LoVo (cell line): ENCODE results near the gene EVA1A.

Experiments
- DNase-seq: peaks from one replicate; pipeline ENCODE4 v3.0.0-alpha.2; 2016; ENCODE audit warnings: low spot score

Gene EVA1A

DNA sequence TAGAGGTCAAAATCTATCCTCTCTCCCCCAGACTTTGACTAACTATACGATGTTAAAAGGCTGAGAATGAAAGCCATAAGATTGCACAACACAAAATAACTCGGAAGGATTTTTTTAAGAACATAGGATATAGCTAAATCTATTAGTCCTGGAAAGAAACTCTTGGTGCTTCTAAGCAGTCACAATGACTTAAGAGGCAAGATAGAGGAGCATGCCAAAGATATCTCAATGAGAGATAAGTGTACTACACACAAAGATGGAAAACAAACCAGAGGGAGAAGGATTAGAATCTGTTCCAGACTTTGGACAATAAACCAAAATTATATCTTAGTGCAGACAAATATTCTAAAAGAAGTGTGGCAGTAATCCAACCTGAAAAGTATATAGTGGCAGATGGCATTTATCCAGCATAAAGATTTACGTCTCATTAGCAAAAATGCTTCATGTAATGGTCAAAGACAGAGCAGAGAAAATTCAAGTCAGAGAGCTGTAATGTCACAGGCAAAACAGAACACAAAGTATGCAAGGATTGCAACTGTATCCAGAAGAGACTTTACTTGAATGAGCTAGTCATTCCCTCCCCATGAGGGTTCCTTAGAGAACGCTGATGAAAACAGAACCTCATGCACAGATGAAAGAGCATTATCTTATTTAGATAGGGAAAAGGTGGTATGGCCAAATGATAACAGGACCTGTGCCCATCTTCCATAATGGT, 28.8 kb upstream of the EVA1A start:
- DNase-seq = no peak

GRCh38 chr2:75587954-75588587, 27.3 kb upstream of the EVA1A start:
- DNase-seq = no peak

DNA sequence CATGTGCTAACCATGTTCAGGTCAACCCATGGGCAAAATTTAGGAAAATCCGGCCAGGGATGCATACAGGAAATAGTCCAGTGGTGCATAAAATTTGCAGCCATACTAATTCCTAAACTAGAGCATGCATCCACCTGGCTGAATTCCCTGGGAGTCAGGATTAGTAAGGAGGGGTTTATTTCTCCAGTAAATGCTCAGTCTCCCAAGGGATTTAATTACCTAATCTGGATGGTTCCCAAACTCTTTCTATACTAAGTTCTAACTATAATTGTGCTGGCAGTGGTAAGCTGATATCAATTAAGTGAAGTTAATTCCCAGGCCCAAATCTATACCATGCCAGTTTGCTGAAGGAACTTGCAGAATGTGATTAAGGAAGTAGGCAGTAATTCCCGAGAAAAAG, 26.2 kb upstream of the EVA1A start:
- no peak for DNase-seq

DNA sequence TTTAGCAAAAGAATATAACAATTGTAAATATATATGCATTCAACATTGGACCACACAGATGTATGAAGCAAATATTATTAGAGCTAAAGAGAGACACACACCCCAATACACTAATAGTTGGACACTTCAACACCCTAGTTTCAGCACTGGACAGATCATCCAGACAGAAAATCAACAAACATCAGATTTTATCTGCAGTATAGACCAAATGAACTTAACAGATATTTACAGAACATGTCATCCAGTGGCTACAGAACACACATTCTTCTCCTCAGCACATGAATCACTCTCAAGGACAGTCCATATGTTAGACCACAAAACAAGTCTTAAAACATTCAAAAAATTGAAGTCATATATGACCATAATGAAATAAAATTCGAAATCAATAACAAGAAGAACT, 22.1 kb upstream of the EVA1A start:
- DNase-seq = no peak

DNA sequence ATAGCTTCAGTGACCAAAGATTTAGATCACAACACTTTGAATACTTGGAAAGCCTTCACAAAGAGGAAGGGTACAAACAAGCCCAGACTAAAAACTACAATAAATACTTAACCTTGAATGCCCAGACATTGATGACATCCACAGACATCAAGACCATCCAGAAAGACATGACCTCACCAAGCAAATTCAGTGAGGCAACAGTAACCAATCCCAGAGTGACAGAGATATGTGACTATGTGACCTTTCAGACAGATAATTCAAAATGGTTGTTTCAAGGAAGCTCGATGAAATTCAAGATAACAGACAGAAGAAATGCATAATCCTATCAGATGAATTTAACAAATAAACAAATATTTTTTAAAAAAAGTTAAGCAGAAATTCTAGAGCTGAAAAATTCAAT, 19.9 kb upstream of the EVA1A start:
- DNase-seq = no peak

GRCh38 chr2:75580156-75580555, 19.4 kb upstream of the EVA1A start:
- DNase-seq = no peak

GRCh38 chr2:75579186-75579585, 18.4 kb upstream of the EVA1A start:
- DNase-seq = no peak

- DNase-seq = no peak
Observed at GRCh38 chr2:75577280-75577679, 16.5 kb upstream of the EVA1A start.

DNA sequence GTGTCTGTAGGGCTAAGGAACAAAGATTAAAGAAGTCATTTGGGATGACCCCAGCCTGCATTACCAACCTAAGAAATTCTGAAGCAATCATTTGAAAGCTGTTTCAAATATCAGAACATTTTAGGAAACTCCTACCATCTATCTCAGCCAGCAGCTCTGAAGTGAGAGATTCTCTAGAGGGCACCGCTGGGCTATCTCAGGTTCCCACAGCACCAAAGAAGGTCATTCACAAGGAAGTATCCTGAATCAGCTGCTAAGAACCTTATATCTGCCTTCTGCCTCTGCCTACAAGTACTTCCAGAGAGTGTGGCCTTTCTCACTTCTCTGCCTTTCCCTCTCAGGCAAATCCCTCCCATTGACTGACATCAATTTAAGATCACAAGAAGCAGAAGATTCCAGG, 13.4 kb upstream of the EVA1A start:
- no peak for DNase-seq

DNA sequence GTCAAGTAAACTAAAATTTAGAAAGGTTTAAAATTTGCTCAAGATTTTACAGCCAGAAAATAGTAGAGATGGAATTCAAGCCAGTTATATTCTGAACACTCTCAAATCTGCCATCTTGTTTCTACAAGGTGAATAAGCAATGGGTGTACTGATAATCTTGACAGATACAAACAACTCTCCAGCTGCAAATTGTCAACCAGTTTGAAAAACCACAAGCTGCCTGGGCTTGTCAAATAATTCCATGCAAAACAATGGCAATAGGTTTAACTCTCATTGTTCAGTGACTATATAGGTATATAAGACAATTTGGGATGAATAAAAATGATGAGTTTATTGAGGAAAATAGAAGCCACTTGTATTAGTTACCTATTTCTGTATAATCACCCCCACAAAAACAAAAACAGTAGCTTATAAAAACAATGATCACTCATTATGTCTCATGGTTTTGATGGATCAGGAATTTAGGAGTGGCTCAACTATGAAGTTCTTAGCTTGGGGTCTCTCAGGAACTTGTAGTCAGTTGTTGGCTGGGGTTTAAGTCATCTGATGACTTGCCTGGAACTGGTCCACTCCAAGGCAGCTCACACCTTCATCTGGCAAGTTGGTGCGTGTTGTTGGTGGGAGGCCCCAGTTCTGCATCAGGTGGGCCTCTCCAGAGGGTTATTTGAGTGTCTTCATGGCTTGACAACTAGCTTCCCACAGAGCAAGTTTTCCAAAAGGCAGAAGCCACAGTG, 12.6 kb upstream of the EVA1A start:
- no peak for DNase-seq

DNA sequence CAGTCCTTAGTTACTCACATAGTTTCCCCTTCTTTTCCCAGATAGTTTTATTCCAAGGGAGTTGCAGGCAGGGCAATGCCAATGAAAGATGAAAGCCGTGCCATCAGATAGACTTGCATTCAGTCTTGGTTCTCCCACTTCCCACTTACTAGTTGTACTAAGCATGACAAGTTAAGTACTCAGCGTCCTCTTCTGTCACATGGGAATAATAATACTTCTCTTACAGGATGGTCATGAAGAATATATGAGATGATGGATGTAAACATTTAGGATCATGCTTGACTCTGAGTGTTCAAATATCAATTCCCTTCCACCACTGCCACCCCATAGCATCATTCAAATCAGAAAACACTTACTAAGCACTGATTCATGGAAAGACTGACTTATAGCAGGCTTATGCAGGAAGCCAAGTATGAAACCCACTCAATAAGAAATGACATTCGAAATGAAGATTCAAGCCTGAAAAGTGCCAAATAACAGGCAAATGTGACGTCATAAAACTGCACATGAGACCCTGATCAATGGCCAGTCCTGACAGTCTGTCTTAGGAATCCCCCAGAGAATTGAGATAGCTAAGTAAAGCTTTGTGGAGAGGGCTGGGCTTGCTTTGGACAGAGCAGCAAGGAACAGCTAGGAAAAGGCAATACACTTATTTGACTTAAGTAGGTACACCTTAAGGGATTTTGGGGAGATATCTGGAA, 11.1 kb upstream of the EVA1A start:
- no peak for DNase-seq

DNA sequence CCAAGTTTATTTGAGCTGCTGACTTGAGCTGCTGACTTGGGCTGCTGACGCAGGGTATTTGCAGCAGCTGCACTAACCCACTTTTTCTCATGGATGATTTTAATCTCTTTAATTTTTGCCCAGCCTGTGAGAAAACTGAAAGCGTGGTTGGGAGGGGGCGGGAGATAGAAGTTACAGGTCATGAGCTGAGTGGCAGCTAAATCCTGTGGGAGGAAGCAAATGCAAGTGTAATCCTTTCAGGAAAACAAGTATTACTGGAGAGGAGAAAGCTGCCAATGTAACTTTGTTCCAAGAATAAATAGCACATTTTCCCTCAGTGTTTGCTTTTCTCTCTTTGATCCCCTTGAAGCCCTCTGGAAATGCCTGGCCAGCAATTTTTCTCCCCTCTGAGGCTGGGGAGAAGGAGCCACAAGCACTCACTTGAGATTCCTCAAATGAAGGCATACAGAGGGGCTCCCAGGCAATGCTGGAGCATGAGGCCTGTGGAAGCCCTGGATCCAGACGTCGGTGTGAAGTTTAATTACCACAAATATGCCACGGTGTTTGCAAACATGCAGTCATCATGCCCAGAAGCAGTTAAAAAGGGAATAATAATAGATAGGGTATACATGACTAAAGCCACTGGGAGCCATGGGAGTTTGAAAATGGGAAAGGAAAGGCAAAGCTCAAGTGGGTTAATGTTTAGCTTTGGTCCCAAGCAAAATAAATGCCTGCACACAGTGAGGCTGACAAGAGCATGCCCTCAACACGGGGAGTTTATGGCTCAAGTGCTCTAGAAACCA, 10.4 kb upstream of the EVA1A start:
- no peak for DNase-seq

GRCh38 chr2:75570024-75570947, 9.5 kb upstream of the EVA1A start:
- no peak for DNase-seq

DNA sequence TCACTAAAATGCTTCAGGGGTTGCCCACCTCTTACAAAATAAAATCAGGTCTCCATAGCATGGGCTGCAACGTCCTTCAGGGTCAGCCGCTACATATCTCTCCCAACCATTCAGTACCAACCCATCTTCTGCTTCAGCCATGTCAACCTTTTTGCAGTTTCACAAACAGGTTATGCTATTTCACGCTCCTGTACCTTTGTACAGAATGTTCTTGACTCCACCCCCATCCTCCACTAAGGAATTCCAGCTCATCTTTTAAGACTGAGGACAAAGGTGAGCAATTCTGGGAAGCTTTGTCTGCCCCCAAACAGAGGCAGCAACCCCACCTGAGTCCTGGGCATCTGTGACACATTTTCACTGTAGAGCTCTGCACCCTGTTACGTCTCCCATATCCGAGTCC, 8.8 kb upstream of the EVA1A start:
- no peak for DNase-seq

GRCh38 chr2:75568174-75568573, 7.4 kb upstream of the EVA1A start:
- no peak for DNase-seq

DNA sequence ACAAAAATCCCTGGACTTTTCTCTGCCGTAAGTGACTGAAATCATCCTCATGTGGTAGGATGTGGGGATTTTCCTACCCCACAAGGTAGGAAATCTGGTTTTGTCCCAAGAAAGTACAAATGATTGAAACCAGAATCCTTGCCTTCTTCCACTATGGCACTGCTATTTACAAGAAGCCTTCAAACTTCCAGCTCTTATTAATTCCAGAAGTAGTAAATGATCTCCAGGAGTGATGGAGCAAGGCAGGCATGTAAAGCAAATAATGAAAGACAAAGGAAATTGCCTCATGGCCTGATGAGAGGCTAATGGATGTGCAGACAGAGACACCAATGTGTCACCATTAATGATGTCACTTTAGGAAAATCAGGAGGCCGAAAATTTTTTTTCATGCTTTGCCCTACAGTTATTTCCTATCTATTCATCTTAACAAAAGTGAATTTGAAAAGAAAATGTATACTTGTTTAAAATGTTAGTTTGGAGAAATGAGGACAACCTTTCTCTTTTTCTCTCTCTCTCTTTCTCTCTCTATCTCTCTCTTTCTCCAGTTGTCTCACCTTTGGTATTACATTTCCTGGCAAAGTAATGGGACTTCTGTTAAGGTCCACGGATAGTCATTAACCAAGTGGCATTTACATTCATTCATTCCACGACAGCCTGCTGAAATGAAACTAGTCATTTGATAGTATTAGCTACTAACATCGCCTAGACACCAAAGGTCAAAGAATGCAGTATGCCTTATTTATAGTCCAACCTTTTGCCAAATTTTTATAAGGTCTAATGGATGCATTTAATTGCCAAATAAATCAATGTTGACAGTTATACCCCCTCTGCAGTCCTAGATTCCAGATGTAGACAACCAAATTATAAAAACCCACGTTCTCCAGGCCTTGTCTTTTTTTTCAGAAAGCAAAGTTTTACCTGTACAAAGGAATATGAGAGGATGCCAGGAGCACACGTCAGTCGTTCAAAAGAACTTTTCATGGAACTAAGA, 5.0 kb upstream of the EVA1A start:
- DNase-seq = no peak

- no peak for DNase-seq
Observed at GRCh38 chr2:75564713-75565359, 4.1 kb upstream of the EVA1A start.

GRCh38 chr2:75564026-75564688, 3.4 kb upstream of the EVA1A start:
- DNase-seq = no peak

DNA sequence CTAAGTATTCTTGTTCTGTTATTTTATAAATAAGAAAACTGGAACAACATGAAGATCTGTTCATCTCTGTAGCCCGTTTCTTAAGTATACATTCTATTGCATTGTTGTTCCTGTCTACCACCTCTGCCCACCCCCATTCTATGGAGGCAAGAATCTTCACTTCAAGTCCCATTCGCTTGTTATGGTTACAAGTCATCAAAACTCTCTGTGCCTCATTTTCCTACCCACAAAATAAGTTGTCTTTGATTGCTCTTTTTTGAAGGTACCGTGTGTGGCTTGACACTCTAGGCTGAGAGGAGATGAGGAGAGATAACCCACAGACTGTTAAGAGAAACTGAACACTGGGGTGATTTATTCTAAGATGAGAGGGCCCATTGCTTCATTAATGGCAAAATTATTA, 2.9 kb upstream of the EVA1A start:
- DNase-seq = no peak
